HepG2 (cell line): ENCODE measurements around the gene RRAD. TPM values are rescaled to one million over a fixed set of nuclear protein-coding genes. Genes with fewer than 3 reads are reported as not detected.
A peak's percentile ranks its signal among the peaks of the same experiment; 100 is the strongest.

Experiments used
- AHR ChIP-seq: IDR thresholded peaks from 2 replicates; pipeline ENCODE4 v1.6.1; 2018; ENCODE audit warnings: missing genetic modification reagents, missing compliant biosample characterization
- ATF1 ChIP-seq: IDR thresholded peaks from 2 replicates; pipeline ENCODE4 v1.6.1; 2016; ENCODE audit warnings: mild to moderate bottlenecking, control low read depth
- ETV5 ChIP-seq: IDR thresholded peaks from 2 replicates; pipeline ENCODE4 v1.6.1; 2018; ENCODE audit warnings: missing biosample characterization, missing genetic modification reagents, inconsistent platforms, borderline replicate concordance
- JUNB ChIP-seq: sonication (generic); formaldehyde crosslinking; IDR thresholded peaks from 2 replicates; pipeline ENCODE4 v1.8.0; 2022; ENCODE audit warnings: missing genetic modification reagents, mild to moderate bottlenecking, borderline replicate concordance
- PCBP1 ChIP-seq: fragments of 200-400 bp; formaldehyde crosslinking; IDR thresholded peaks from 2 replicates; pipeline ENCODE4 v1.6.1; 2017; ENCODE audit warnings: mild to moderate bottlenecking, low read depth, low read length, borderline replicate concordance
- U2AF2 ChIP-seq: fragments of 200-400 bp; formaldehyde crosslinking; IDR thresholded peaks from 2 replicates; pipeline ENCODE4 v1.6.1; 2017; ENCODE audit warnings: low read depth, mild to moderate bottlenecking, low read length
- WIZ ChIP-seq: sonication (generic); formaldehyde crosslinking; IDR thresholded peaks from 2 replicates; pipeline ENCODE4 v1.5.1; 2020; ENCODE audit warnings: mild to moderate bottlenecking, missing genetic modification reagents
- ZIK1 ChIP-seq: sonication (generic); formaldehyde crosslinking; IDR thresholded peaks from 2 replicates; pipeline ENCODE4 v1.5.0; 2020; ENCODE audit warnings: mild to moderate bottlenecking, low read depth, missing genetic modification reagents, borderline replicate concordance
- ZNF598 ChIP-seq: sonication (generic); formaldehyde crosslinking; IDR thresholded peaks from 2 replicates; pipeline ENCODE4 v1.5.1; 2020; ENCODE audit warnings: mild to moderate bottlenecking, missing genetic modification reagents, borderline replicate concordance
- polyA plus RNA-seq, 8 experiments: library from polyadenylated mRNA; depleted of rRNA in 3 of 8; stranded (reverse) in 7 of 8; unstranded in 1 of 8; fragments of >200 nt; fragmentation: Illumina TruSeq in 4 of 8; extraction: Trizol in 4 of 8; gene quantifications; 2 replicates each; pipeline versions ENCODE4 v1.2.1 to v1.2.3, GENCODE V29; 2011 to 2016; ENCODE audit warnings: low read depth in 4 of 8, missing spikeins in 1 of 8, mixed read lengths in 1 of 8; ENCODE audit not compliant: insufficient read depth in 1 of 8
- total RNA-seq, 5 experiments: library from RNA; depleted of rRNA; stranded (reverse); fragments of >200 nt; fragmentation: Illumina TruSeq; extraction: Trizol; gene quantifications; 2 replicates each; pipeline ENCODE4 v1.2.3, GENCODE V29; 2016; ENCODE audit warnings: low read depth in 1 of 5
- TF ChIP-seq, protein P1 (sequence below): sonication (generic); formaldehyde crosslinking; IDR thresholded peaks from 2 replicates; pipeline ENCODE4 v1.4.0; 2020; ENCODE audit warnings: missing genetic modification reagents
- TF ChIP-seq, protein P2 (sequence below): sonication (generic); formaldehyde crosslinking; IDR thresholded peaks from 2 replicates; pipeline ENCODE4 v1.8.0; 2022; ENCODE audit warnings: missing genetic modification reagents, mild to moderate bottlenecking, moderate library complexity, borderline replicate concordance
- TF ChIP-seq, protein P3 (sequence below): sonication (generic); formaldehyde crosslinking; IDR thresholded peaks from 2 replicates; pipeline ENCODE4 v1.4.0; 2020; ENCODE audit warnings: missing genetic modification reagents
- TF ChIP-seq, protein P4 (sequence below): sonication (generic); formaldehyde crosslinking; IDR thresholded peaks from 2 replicates; pipeline ENCODE4 v1.9.0; 2021; ENCODE audit warnings: missing genetic modification reagents, borderline replicate concordance
- TF ChIP-seq, protein P5 (sequence below): sonication (generic); formaldehyde crosslinking; IDR thresholded peaks from 2 replicates; pipeline ENCODE4 v1.9.0; 2021; ENCODE audit warnings: missing genetic modification reagents, mild to moderate bottlenecking, borderline replicate concordance
- TF ChIP-seq, protein P6 (sequence below): IDR thresholded peaks from 2 replicates; pipeline ENCODE4 v1.6.1; 2016; ENCODE audit warnings: missing biosample characterization, missing genetic modification reagents, low read depth

RRAD gene
- total and polyA plus RNA-seq, 2 of the 13 experiments (the other 11 are each of a cell fraction or from before 2014, with no cell fraction given), result 0.80 to 1.1 TPM

DNA sequence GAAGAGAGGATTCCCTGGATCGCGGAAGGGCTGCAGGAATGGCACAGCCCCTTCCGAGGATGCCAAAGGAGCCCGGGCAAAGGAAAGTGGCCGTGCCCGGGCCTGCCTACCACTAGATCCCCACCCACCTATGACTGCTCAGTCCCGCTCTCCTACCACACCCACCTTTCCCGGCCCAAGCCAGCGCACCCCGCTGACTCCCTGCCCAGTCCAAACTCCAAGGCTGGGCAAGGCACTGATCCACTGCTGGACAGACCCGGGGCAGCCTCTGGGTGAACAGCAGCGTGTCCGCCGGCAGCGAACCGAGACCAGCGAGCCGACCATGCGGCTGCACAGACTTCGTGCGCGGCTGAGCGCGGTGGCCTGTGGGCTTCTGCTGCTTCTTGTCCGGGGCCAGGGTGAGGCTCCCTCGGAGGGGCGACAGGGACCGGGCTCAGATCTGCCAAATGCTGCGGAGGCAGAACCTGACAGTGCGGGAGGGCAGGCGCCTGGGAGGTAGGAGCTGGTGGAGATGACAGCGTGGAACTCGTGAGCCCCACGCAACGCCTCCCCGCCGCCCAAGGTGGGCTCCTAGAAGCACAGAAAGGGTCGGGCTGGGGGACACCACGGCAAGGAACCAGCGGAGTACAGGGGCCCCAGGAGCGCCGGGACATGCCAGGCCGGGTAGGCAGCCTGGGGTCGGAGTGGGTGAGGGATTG, 10.1 kb upstream of the RRAD start, which contains the start of gene CES2 (continued):
- TF ChIP-seq, protein P1, sequence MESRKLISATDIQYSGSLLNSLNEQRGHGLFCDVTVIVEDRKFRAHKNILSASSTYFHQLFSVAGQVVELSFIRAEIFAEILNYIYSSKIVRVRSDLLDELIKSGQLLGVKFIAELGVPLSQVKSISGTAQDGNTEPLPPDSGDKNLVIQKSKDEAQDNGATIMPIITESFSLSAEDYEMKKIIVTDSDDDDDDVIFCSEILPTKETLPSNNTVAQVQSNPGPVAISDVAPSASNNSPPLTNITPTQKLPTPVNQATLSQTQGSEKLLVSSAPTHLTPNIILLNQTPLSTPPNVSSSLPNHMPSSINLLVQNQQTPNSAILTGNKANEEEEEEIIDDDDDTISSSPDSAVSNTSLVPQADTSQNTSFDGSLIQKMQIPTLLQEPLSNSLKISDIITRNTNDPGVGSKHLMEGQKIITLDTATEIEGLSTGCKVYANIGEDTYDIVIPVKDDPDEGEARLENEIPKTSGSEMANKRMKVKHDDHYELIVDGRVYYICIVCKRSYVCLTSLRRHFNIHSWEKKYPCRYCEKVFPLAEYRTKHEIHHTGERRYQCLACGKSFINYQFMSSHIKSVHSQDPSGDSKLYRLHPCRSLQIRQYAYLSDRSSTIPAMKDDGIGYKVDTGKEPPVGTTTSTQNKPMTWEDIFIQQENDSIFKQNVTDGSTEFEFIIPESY, result no peak; the same call in 1 of the 2 replicates
- TF ChIP-seq ATF1 (CRISPR knock-in tag), result no peak
- TF ChIP-seq, protein P2, sequence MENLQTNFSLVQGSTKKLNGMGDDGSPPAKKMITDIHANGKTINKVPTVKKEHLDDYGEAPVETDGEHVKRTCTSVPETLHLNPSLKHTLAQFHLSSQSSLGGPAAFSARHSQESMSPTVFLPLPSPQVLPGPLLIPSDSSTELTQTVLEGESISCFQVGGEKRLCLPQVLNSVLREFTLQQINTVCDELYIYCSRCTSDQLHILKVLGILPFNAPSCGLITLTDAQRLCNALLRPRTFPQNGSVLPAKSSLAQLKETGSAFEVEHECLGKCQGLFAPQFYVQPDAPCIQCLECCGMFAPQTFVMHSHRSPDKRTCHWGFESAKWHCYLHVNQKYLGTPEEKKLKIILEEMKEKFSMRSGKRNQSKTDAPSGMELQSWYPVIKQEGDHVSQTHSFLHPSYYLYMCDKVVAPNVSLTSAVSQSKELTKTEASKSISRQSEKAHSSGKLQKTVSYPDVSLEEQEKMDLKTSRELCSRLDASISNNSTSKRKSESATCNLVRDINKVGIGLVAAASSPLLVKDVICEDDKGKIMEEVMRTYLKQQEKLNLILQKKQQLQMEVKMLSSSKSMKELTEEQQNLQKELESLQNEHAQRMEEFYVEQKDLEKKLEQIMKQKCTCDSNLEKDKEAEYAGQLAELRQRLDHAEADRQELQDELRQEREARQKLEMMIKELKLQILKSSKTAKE (CRISPR knock-in tag), result peak; percentile 62; the same call in 1 of the 2 replicates
- TF ChIP-seq WIZ (CRISPR knock-in tag), result peak; percentile 85; the same call in 1 of the 2 replicates
- no peak for TF ChIP-seq PCBP1
- TF ChIP-seq, protein P3, sequence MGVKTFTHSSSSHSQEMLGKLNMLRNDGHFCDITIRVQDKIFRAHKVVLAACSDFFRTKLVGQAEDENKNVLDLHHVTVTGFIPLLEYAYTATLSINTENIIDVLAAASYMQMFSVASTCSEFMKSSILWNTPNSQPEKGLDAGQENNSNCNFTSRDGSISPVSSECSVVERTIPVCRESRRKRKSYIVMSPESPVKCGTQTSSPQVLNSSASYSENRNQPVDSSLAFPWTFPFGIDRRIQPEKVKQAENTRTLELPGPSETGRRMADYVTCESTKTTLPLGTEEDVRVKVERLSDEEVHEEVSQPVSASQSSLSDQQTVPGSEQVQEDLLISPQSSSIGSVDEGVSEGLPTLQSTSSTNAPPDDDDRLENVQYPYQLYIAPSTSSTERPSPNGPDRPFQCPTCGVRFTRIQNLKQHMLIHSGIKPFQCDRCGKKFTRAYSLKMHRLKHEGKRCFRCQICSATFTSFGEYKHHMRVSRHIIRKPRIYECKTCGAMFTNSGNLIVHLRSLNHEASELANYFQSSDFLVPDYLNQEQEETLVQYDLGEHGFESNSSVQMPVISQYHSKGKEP (CRISPR knock-in tag), result 0 out of 2 replicates have a peak, but pooled peaks have one; percentile 41
- TF ChIP-seq ZNF598 (CRISPR knock-in tag), result peak; percentile 36; the same call in 1 of the 2 replicates
- TF ChIP-seq AHR (CRISPR knock-in tag), result no peak
- TF ChIP-seq, protein P4, sequence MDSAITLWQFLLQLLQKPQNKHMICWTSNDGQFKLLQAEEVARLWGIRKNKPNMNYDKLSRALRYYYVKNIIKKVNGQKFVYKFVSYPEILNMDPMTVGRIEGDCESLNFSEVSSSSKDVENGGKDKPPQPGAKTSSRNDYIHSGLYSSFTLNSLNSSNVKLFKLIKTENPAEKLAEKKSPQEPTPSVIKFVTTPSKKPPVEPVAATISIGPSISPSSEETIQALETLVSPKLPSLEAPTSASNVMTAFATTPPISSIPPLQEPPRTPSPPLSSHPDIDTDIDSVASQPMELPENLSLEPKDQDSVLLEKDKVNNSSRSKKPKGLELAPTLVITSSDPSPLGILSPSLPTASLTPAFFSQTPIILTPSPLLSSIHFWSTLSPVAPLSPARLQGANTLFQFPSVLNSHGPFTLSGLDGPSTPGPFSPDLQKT (CRISPR knock-in tag), result no peak
- no peak; the same call in 1 of the 2 replicates for TF ChIP-seq ZIK1
- TF ChIP-seq, protein P5, sequence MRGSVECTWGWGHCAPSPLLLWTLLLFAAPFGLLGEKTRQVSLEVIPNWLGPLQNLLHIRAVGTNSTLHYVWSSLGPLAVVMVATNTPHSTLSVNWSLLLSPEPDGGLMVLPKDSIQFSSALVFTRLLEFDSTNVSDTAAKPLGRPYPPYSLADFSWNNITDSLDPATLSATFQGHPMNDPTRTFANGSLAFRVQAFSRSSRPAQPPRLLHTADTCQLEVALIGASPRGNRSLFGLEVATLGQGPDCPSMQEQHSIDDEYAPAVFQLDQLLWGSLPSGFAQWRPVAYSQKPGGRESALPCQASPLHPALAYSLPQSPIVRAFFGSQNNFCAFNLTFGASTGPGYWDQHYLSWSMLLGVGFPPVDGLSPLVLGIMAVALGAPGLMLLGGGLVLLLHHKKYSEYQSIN, result no peak
- TF ChIP-seq, protein P6, sequence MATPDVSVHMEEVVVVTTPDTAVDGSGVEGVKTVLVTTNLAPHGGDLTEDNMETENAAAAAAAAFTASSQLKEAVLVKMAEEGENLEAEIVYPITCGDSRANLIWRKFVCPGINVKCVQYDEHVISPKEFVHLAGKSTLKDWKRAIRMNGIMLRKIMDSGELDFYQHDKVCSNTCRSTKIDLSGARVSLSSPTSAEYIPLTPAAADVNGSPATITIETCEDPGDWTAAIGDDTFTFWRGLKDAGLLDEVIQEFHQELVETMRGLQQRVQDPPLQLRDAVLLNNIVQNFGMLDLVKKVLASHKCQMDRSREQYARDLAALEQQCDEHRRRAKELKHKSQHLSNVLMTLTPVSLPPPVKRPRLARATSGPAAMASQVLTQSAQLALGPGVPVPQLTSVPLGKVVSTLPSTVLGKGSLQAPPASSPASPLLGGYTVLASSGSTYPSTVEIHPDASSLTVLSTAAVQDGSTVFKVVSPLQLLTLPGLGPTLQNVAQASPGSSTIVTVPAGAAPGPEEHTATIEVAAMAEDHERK (CRISPR knock-in tag), result no peak
- no peak; the same call in 1 of the 2 replicates for TF ChIP-seq ETV5
- no peak for TF ChIP-seq U2AF2
- 0 out of 2 replicates have a peak, but pooled peaks have one; percentile 37 for TF ChIP-seq JUNB
